Mucosa of rectum (tissue), 2 donors: ENCODE data around the gene SLC18B1.
"Not testable (repeated sequence)": the region's sequence is repeated elsewhere in the genome, so short reads cannot be mapped to it uniquely, and the experiment has no call there.

Experiments used
- H3K27ac ChIP-seq, 2 donors: one replicate each; pipeline ENCODE4 v1.7.0; 2013; ENCODE audit warnings: inconsistent platforms in 2 of 2, low read depth in 2 of 2, low read length in 2 of 2
- H3K27me3 ChIP-seq, 2 donors: one replicate each; pipeline ENCODE4 v1.7.0; 2013; ENCODE audit warnings: low read length in 2 of 2; ENCODE audit not compliant: control insufficient read depth in 2 of 2, insufficient read depth in 2 of 2
- H3K36me3 ChIP-seq, 2 donors: one replicate each; pipeline ENCODE4 v1.7.0; 2013; ENCODE audit warnings: low read length in 2 of 2; ENCODE audit not compliant: control insufficient read depth in 2 of 2, insufficient read depth in 2 of 2
- H3K4me1 ChIP-seq, 2 donors: one replicate each; pipeline ENCODE4 v1.7.0; 2013; ENCODE audit warnings: low read length in 2 of 2, mild to moderate bottlenecking in 1 of 2; ENCODE audit not compliant: control insufficient read depth in 2 of 2, insufficient read depth in 2 of 2
- H3K4me3 ChIP-seq, 2 donors: one replicate each; pipeline ENCODE4 v1.7.0; 2013; ENCODE audit warnings: low read length in 2 of 2
- H3K9ac ChIP-seq, 2 donors: one replicate each; pipeline ENCODE4 v1.7.0; 2013; ENCODE audit warnings: low read length in 2 of 2, low read depth in 1 of 2, mild to moderate bottlenecking in 1 of 2
- H3K9me3 ChIP-seq, 2 donors: one replicate each; pipeline ENCODE4 v1.7.0; 2013; ENCODE audit warnings: low read length in 2 of 2; ENCODE audit not compliant: control insufficient read depth in 2 of 2
- donor health status: healthy.
- donor health status: Normal muscosa, but diverticular disease.

The SLC18B1 gene

GRCh38 chr6:132800656-132801055 lies 2.2 kb upstream of the SLC18B1 start:
- H3K9me3 ChIP-seq = no peaks in the 10 kb centered on the region
- no peak overlapping the region for H3K4me3 ChIP-seq
- H3K27me3 ChIP-seq = no peaks in the 10 kb centered on the region
- no peak overlapping the region for H3K27ac ChIP-seq
- H3K36me3 ChIP-seq = no peaks in the 10 kb centered on the region
- H3K4me1 ChIP-seq = peaks cover 0 to 3% of the 10 kb centered on the region in 2 donors
- H3K9ac ChIP-seq = no peak overlapping the region

DNA sequence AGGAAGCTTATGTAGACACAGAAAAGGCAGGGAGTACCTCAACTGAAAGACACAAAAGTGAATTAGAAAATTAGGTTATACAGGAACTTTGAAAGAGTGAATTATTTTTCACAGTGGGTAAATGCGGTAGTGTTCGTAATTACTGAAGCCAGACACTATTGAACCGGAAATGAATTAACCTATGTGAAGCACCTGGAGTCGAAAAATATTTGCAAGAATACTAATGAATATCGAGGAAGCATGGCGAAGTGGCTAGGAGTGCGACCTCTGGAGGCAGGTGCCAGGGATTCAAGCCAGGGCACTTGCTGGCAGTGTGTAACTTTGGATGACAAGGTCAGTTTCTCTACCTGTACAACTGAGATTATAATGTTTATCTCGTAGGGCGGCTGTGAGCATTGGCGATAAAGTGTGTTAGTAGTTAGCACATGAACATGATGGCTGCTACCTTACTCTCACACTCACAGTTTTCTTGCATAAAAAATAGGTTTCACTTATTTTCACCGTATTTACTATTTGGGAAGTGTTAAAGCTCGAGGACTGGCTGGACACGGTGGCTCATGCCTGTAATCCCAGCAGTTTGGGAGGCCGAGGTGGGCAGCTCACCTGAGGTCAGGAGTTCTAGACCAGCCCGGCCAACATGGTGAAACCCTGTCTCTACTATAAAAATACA lies 567 bp upstream of the SLC18B1 start:
- Histone ChIP-seq H3K9me3 (no peaks in the 10 kb centered on the region), H3K27me3 (no peaks in the 10 kb centered on the region), H3K27ac (peak overlapping the region in 1 of 2 donors; percentile 79), H3K4me1 (peaks cover 0 to 3% of the 10 kb centered on the region in 2 donors), H3K9ac (peak overlapping the region; percentile 80 to 81), H3K36me3 (peaks cover 0 to 3% of the 10 kb centered on the region in 2 donors), H3K4me3 (peak overlapping the region in 1 of 2 donors; percentile 80)

DNA sequence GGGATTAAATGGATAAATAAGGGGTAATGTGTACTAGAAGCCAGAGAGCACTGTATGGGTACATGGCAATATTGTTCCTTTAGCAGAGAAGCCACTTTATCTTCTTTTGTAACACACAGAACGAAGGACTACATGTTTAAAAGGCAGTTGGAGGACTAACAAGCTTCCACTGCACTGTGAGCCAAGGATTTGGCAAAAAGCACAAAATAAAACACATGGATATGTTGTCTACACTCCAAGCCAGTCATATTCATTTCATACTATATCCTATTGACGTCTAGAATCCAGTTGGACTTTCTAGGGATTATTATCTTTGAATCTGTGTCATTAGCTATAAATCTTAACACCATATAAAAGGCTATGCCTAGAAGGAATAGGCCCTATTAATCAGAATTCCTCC lies 3.0 kb downstream of the SLC18B1 start:
- Histone ChIP-seq H3K4me1 (peaks cover 0 to 3% of the 10 kb centered on the region in 2 donors), H3K27ac (no peak overlapping the region), H3K9ac (no peak overlapping the region), H3K9me3 (no peaks in the 10 kb centered on the region), H3K36me3 (peaks cover 0 to 11% of the 10 kb centered on the region in 2 donors), H3K4me3 (no peak overlapping the region), H3K27me3 (no peaks in the 10 kb centered on the region)

DNA sequence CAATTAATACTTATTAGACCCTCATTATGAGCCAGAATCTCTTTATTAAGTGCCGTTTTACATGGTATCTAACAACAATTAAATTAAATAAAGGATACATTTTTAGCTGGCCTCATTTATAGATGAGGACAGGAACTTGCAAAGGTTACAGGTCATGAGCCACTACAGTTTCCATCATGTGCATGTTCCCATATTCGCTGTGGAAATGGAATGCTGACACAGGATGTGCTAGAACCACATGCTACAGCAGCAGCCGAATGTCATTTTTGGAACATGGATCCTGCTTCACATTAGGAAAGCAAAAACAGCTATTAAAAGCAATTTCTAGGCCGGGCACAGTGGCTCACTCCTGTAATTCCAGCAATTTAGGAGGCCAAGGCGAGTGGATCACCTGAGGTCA lies 5.9 kb downstream of the SLC18B1 start:
- H3K27me3 ChIP-seq = no peaks in the 10 kb centered on the region
- no peak overlapping the region for H3K4me3 ChIP-seq
- H3K36me3 ChIP-seq = peaks cover 0 to 17% of the 10 kb centered on the region in 2 donors
- H3K4me1 ChIP-seq = no peaks in the 10 kb centered on the region
- no peaks in the 10 kb centered on the region for H3K9me3 ChIP-seq
- no peak overlapping the region for H3K9ac ChIP-seq
- H3K27ac ChIP-seq = no peak overlapping the region

- H3K4me3 ChIP-seq = no peak overlapping the region
- no peak overlapping the region for H3K27ac ChIP-seq
- peaks cover 8 to 17% of the 10 kb centered on the region in 2 donors for H3K36me3 ChIP-seq
- H3K27me3 ChIP-seq = no peaks in the 10 kb centered on the region
- no peaks in the 10 kb centered on the region for H3K4me1 ChIP-seq
- H3K9ac ChIP-seq = no peak overlapping the region
- H3K9me3 ChIP-seq = no peaks in the 10 kb centered on the region
Measured at GRCh38 chr6:132790450-132790849, 8.0 kb downstream of the SLC18B1 start.

DNA sequence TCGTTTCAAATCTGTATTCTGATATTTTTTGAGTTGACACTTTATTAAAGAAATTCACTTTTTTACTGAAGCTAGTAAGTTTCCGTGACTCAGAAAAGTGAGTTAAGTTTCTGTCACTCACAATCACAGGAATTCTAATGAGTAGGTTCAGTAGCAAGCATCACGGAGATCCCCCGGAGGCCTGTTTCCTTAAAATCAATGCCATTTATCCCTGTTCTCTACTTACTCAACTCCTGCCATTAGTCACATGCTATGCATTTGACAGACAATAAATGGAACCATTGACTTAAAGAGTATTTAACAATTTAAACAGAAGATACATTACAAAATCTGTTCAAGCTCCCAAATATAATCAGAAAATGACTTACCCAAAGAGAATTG lies 9.1 kb downstream of the SLC18B1 start:
- Histone ChIP-seq H3K36me3 (peaks cover 8 to 15% of the 10 kb centered on the region in 2 donors), H3K4me3 (no peak overlapping the region), H3K9me3 (no peaks in the 10 kb centered on the region), H3K9ac (no peak overlapping the region), H3K4me1 (no peaks in the 10 kb centered on the region), H3K27me3 (no peaks in the 10 kb centered on the region), H3K27ac (no peak overlapping the region)

DNA sequence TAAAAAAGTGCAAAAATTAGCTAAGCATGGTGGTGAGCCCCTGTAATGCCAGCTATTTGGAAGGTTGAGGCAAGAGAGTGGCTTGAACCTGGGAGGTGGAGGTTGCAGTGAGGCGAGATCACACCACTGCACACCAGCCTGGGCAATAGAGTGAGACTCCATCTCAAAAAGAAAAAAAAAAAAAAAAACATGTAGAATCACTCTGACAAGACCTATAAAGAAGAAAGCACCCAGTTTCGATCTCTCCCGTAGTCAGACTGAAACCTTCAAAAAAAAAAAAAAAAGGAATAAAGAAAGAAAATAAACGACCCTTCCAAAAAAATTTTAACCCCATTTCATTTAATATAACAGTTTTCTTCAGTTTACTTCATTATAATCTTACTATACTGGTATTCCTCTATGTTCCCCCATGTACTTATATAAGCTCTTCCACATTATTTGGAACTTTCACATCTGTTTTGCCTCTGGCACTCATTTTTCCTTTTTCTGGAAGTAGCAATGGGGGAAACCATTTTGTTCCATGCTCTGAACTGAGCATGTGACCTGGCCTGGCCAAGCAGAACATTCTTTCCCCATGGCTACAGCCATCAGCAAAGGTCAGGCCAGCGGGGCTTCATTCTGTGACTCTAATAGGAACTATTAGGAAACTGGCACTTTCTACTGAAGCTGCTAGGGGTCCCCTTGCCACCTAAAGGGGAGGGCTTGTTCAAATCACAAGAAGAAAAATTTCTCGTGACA lies 9.6 kb downstream of the SLC18B1 start:
- H3K27ac ChIP-seq = no peak overlapping the region
- no peak overlapping the region for H3K4me3 ChIP-seq
- H3K36me3 ChIP-seq = peaks cover 8 to 16% of the 10 kb centered on the region in 2 donors

GRCh38 chr6:132785936-132786335 lies 12.5 kb downstream of the SLC18B1 start:
- no peak overlapping the region for H3K4me3 ChIP-seq
- H3K9ac ChIP-seq = no peak overlapping the region
- no peak overlapping the region for H3K27ac ChIP-seq
- peaks cover 8 to 14% of the 10 kb centered on the region in 2 donors for H3K36me3 ChIP-seq
- H3K27me3 ChIP-seq = no peaks in the 10 kb centered on the region
- H3K9me3 ChIP-seq = no peaks in the 10 kb centered on the region
- no peaks in the 10 kb centered on the region for H3K4me1 ChIP-seq

More for the DNA sequence above, 9.6 kb downstream of the SLC18B1 start:
- Histone ChIP-seq H3K9me3 (no peaks in the 10 kb centered on the region), H3K27me3 (no peaks in the 10 kb centered on the region), H3K4me1 (no peaks in the 10 kb centered on the region), H3K9ac (no peak overlapping the region)

DNA sequence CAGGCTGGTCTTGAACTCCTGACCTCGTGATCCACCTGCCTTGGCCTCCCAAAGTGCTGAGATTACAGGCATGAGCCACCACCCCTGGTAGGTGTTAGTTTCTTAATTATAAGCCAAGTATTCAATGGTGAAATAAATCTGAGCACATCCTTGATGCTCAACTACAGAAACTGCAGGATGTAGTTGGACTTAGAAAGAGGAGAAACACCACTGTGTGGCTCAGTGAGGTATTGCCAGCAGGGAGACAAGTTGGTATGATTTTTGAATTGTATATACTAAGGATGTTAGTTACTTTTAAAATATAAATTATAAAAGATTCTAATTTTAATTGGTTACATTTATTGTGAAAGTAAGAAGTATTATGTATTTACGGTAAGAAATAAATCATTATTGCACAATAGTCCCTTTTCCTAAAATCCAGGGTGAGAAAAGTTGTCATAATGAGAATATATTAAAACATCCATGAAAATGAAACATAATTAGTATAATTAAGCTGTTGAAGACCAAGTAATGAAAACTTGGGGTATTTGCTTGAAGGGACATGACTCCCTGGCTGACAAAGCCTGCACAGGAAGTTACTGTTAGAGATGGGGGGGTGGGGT lies 17.6 kb downstream of the SLC18B1 start:
- no peaks in the 10 kb centered on the region for H3K27me3 ChIP-seq
- no peak overlapping the region for H3K4me3 ChIP-seq
- no peaks in the 10 kb centered on the region for H3K4me1 ChIP-seq
- H3K36me3 ChIP-seq = peaks cover 6 to 16% of the 10 kb centered on the region in 2 donors
- H3K9me3 ChIP-seq = no peaks in the 10 kb centered on the region
- H3K27ac ChIP-seq = no peak overlapping the region
- no peak overlapping the region for H3K9ac ChIP-seq

DNA sequence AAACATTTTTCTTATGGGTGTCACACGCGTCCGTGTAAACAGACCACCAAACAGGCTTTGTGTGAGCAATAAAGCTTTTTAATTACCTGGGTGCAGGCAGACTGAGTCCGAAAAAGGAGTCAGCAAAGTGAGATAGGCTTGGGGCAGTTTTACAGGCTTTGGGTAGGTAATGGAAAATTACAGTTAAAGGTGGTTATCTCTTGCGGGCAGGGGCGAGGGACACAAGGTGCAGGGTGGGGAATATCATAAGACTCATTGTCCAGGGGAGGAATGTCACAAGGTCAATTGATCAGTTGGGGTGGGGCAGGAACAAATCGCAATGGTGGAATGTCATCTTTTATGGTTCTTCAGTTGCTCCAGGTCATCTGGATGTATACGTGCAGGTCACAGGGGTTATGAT lies 20.6 kb downstream of the SLC18B1 start:
- not testable (repeated sequence) for H3K27ac ChIP-seq, H3K9me3 ChIP-seq, H3K4me1 ChIP-seq, H3K9ac ChIP-seq, H3K27me3 ChIP-seq, H3K4me3 ChIP-seq
- H3K36me3 ChIP-seq = peaks cover 6 to 13% of the 10 kb centered on the region in 2 donors
